ENCODE measurements around the gene ITGA3.

The ITGA3 gene

DNA sequence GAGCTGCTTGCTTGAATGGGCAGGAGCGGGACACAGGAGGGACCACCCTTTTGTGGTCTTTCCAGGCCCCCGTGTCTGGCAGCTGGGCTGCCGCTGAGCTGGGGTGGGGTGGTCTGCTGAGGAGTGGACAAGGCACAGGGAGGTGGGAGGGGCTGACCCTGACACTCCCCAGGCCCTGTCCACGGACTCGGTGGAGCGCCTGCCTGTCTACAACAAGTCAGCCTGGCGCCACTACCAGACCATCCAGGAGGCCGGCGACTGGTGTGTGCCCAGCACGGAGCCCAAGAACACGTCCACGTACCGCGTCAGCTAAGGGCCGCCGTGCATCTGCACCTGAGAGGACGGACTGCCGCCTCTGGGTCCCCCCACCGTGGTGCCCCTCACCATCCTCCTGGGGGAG is 53.9 kb downstream of the ITGA3 start:
- DNase-seq (ENCODE audit: low spot score), result no peak

DNA sequence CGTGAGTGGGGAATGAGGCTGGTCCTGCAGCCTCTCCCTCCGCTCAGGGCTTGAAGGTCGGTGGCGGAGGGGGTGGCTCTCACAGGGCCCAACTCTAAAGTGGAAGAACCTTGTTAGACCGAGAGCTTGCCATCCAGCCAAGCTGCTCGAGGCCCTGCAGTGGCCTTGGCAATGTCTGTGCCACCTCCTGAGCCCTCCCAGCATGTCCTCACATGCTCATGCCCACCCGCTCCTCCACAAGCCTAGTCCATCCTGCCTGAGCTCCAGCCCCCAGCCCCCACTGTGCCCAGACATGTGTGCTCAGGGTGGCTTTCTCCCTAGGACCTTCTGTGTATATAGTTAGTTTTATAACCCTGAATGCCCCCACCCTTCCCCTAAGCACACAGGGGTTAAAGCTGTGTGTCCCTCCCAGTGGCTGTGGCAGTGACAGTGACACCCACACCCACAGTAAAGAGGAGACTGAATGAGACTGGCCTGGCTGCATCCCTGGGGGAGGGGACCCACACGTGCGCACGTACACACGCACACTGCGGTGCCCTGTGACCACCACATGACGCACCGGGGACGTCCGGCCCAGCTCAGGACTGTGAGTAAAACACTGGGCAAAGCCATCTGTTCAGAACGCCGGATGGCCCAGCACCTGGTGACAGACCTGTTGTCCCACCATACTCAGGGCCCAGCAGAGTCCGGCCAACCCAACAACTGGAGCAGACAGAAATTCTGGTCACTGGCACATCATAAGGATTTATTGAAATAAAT is 54.9 kb downstream of the ITGA3 start:
- DNase-seq (ENCODE audit: low spot score), result no peak

DNA sequence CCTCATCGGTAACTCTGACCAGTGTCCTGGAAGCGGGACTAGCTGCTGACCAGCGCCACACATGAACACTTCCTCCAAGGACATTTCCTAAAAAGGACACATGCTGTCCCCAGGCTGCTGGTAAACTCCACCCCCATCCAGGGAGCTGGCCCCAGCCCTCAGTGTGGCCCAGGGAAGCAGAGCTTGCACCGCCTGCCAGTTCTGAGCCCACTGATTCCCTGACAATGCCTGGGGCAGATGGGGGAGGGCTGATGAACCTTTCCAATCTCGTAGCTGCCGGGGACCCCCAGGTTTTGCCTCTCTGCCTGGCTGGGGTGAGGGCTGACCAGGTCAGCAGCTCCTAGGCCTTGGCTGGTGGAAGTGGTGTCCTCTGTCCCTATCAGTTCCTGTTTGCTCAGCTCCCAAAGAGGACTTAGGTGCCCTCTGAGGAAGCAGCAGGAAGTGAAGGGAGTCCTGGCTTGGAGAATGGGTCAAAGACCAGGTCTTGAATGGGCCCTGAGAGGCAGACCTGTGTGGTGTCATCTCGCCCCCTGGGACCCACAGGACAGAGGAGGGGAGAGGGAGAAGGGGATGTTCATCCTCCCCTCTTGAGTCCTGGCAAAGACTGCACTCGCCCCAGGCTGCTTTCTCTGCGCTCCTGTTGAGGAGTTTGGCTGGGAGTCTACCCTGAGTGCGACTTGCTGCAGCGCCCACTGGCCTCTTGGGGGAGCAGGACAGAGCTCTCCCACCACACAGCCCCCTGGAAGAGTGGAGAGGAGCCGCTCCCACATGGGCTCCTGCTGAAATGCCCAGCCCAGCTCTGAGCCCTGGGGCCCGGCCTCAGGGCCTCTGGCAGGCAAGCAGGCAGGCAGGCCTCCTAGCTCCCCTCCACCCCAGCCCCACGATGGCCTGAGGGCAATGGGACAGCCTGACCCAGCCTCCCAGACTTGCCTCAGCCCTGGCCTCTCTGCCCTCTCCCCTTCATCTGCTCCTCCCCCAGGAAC is 56.1 kb downstream of the ITGA3 start:
- DNase-seq (ENCODE audit: low spot score), result no peak

DNA sequence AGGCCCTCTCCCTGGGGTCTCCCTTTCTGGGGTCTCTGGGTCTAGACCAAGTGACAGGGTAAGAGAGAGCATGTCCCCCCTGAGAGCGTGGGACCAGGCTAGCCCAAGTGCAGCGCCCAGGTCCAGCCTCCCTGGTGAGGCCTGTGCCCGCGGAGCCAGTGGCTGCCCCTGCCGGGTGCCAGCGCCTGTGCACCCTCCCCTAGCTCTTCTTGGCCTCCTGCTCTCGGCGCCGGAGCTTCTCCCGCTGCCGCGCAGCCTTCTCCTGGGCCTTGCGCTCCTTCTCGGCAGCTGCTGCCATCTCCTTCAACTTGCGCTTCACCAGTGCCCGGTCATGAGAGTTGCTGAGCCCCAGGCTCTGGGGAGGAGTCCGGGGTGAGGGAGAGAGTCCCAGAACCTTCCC is 56.8 kb downstream of the ITGA3 start:
- no peak for DNase-seq (ENCODE audit: low spot score)

DNA sequence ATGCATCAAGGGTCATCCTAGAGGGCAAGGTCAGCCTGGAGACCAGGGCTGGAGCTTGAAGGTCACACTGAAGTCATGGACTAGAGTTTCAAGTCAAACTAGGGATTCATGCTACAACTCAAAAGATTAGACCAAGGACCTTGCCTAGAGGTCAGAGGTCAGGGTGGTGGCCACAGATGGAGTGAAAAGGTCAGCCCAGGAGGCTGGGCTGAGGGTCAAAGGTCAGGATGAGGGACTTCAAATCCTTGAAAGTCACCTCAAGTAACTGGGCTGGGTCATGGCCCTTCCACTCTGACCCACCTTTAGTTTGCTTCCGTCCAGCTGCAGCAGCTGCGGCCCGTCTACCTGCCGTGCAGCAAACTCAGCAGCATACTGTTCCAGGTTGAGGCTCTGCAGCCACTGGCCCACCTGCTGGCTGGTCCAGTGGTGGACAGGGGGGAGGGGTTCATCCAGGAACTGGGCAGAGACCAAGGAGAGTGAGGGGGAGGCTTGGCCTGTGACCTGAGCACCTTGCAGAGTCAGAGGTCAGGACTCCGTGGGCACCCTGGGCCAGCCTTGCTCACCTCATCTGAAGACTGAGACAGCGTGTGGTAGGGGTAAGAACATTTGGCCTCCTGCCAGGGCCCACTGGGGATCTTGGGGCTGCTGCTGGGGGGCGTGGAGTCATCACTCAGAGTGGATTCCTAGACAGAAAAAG is 57.9 kb downstream of the ITGA3 start:
- DNase-seq (ENCODE audit: low spot score), result no peak

DNA sequence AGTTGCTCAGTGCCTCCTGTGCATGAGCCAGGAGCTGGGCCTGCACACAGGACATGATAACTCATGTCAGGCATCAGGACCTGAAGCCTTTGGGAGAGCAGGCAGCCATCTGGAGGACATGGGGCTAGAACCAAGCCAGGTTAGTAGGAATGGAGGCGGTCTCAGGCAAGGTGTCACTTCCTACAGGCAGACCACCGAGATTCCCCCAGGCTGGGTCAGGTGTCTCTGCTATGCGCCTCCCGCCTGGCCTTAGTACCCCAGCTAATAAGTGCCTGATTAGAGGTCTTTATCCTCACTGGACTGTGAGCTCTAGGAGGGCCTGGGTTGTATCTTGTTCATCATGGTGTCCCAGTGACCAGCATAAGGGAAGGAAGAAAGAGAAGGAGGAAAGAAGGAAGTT is 58.5 kb downstream of the ITGA3 start:
- DNase-seq (ENCODE audit: low spot score), result no peak

DNA sequence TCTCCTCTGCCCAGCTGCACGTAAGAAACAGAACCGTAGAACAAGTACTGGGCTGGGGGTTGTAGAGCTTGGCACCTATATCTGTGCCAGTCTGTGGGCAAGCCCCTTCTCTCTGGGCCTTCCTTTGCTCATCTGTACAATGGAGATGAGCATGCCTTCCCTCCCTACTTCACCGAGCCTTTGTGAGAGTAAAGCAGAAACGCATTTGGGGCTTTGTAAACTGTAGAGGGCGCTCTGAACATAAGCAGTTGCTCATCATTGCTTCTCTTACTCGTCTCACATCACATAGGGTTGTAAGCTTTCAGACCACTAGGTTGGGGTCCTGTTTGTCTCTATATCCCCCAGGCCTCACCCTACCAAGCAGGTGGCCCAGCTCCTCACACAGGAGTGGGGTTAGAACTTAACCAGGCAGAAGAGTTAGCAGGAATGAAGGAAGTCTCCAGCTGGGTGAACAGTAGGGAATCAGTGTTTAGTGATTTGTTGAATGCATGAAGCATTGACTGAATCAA is 59.0 kb downstream of the ITGA3 start:
- DNase-seq (ENCODE audit: low spot score), result peak; percentile 89

DNA sequence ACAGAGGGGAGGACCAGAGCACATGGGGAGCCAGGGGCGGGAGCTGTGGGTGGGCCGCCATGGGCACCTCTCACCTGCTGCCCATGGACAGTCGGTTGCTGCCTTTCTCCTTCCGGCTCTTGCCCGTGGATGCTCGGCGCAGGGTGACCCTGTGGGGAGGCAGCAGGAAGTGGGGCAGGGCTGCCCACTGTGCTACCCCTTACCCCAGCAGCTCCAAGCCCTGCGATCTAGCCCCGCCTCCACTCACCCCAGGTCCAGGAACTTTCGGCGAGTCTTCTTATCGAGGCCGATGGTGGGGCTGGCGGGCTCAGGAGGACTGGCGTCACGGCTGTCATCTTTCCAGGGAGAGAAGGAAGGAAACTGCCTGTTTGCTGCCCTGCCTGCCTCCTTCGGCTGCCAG is 59.8 kb downstream of the ITGA3 start:
- no peak for DNase-seq (ENCODE audit: low spot score)

DNA sequence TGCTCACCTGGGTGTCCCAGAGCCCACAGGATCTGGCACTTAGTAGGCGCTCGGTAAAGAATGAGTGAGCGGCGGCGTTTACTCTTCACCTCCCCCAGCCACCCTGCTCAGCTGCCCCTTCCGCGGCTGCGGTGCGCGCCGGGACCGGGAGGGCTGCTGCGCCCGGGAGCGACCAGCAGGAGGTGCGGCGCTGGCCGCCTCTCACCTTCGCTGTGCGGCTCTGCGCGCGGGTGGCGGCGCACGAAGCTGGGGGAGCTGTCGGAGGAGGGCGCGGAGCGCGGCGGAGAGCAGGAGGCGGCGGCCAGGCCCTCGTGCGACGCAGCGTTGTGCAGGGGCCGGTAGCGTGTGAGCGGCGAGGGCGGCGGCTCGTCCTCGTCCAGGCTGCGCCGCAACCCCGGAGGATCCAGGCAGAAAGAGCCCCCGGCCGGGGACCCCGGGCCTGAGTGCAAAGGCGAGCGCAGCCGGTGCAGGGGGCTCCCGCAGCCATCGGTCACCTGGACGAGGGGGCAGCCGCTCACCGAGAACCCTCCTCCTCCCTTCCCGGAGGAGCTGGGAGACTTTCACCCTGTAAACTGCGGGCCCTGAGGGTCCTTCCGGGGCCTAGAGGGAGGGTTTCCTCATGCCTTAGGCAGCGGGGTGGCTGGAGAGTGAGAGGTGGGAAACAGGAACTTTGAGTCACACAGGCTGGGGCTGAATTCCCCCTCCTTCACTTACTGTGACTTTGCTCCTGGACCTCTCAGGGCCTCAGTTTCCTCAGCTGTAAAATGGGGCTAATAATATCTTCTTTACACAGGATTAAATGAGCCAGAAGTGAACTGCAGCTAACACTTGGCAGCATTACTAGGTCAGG is 61.5 kb downstream of the ITGA3 start:
- peak; percentile 92 for DNase-seq (ENCODE audit: low spot score)

DNA sequence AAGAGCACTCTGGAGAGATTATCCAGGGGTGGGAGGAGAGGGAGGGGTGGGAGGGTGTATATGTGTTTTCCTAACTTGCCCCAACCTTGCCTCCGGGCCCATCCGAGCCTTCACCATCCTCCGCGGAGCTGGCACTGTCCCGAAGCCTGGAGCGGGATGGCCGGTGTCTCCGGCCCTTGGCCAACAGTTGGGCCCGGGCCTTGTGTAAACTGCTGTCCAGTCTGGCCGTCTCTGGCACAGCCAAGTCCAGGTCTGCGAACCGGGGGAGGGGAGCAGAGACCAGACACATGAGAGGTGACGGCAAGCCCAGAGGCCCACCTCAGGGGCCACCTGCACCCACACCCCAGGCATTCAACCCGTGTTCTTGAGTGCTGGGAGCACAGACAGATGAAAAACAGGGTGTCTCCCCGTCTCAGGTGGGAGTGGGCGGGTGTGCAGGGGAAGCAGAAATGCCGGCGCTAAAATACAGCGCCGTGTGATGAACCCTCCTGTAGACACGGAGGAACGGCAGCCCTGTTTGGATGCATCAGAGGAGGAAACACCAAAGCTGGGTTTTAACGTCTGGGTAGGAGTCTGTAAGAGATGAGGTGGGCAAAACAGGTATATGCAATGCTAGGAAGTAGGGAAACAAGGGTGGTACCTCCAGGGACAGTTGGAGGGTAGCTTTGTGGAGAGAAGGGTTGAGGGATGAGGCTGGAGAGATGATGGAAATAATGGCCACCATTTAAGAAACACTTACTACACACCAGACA is 62.3 kb downstream of the ITGA3 start:
- no peak for DNase-seq (ENCODE audit: low spot score)

DNA sequence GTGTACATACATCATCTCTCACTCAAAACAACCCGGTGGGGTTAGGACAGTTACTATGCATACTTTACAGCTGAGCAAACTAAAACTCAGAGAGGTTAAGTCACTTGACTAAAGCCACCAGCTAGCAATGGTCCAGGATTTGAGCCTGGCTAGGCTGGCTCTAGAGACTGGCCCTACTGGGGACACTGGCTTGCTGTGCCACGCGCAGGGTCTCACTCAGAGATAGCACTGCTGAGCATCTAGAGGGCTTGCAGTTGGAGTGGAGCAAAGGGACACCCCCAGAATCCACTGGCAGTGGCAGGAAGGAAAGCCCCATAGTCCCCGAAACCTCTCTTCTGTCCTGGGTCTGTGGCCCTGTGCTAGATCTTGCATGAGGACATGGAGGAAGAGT is 62.9 kb downstream of the ITGA3 start:
- DNase-seq (ENCODE audit: low spot score), result no peak

DNA sequence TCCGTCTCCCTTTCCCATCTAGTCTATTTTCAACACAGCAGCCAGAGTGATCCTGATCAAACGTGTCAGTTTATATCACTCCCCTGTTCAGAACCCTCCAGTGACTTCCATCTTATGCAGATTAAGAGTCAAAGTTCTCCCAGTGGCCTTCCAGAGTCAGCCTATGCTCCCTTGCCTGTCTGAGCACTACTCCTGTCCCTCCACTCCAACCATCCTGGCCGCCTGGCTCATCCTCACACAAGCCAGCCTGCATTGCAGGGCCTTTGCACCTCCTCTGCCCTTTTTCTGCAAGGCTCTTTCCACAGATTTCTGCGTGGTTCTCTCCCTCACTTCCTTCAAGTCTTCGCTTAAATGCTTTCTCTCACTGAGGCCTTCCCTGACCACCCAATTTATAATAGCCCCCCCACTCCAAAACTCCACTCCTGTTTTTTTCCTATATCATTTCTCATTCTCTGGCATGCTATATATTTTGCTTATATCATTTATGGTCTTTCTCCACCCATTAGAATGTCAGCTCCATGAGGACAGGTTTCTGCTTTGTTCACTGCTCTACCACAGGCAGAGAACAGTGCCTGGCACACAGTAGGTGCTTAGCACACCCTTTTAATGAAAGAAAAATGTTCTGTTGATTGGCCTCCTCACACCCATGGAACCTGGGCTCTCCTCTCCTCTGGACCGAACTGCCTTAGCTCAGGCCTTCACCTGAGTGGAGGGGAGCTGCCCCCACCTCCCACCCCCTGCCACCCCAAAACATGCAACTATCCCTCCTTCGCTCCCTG is 64.8 kb downstream of the ITGA3 start:
- DNase-seq (ENCODE audit: low spot score), result no peak

DNA sequence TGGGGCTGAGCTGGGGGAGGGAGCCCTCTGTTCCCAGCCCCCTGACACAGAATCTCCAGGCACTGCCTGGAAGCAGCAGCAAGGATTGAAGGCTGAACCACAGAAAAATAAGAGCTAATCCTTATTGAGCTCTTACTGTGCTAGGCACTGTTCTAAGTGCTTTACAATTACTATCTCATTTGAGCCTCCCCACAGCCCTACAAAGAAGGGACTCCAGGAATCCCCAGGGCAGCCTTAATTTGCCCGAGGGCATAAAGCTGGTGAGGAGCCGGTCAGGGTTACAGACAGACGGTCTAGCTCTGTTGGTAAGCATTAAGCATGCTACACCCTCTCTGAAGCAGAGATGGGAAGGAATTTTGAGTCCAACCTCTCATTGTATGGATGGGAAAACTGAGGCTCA is 67.0 kb downstream of the ITGA3 start:
- DNase-seq (ENCODE audit: low spot score), result no peak

DNA sequence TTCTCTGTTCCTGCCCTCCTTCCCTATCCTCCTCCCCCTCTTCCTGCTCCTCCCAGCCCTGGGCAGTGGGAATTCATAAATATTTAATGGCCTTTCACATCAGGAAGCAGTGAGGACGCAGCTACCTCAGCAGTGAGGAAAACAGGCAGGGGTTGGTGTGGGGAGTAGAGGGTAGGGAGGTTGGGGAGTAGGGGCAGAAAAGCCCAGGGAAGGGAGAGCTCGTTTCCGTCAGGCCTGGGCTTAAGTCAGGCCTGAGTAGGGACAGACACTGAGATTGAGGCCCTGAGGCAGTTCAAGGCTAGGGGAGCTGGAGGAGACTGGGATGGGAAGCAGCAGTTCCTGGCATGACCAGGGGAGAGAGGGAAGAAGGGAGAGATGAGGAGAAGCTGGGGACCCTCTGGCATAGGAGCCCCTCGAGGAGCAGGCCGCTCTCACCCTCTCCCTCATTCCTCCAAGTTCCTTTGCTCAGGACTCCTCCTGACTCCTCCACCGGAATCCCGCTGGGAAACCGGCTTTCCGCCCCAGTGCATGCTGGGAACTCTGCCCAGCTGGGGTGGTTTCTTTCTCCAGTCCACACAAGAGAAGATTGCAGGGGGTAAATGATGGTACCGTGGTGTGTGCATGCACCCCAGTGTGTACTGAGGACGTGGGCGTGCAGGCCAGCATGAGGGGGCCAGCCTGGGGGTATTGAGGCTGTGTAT is 67.9 kb downstream of the ITGA3 start:
- no peak for DNase-seq (ENCODE audit: low spot score)

DNA sequence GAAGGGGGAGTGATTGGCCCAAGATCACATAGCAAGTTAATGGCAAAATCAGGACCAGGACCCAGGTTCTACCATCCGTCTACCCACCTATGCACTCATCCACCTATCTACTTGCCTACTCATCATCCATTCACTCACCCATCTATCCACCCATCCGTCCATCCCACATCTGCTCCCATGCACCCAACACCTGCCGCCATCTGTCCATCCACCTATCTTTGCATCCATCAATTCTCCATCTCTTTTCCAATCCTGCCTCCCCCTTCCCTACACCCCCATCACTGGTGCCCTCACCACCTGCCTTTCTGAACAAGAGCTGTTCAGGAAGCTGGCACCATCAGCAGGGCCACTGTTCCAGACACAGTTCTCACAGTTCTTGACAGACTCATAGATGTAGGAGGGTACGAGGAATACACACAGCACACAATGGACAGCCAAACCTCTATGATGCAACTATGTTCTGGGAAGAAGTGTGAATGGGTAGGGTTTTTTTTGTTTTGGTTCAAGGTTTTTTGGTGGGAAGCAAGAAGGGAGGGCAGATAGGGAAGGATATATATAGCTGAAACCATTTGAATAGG is 69.6 kb downstream of the ITGA3 start:
- no peak for DNase-seq (ENCODE audit: low spot score)

DNA sequence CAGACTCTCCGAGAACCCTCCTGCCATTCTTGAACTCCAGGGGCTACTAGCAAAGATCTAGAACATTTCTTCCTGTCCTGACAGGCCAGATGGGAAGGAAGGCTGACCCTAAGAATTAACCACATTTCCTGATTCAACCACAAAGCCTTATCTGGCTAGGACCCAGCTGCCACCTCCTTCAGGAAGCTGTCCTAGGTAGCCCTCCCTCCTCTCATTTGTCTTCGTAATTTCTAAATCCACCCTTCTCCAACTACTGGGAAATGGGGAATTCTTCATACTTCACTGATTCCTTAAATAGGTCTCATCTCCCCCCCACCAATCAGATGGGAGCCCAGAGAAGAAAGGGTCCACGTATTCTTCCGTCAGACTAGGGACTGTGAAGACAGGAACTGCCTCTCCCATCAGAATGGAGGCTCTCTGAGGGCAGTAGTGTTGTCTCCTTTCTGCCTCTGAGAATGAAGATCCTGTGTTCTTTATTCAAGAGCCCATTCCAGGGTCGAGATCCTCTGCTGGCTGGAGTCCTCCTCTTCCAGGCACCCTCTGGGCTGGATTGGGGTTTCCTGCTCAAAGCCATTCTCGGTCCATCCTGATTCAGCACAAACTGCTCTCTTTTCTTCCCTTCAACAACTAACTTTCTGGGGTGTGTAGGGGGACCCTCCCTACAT is 71.9 kb downstream of the ITGA3 start:
- DNase-seq (ENCODE audit: low spot score), result no peak

DNA sequence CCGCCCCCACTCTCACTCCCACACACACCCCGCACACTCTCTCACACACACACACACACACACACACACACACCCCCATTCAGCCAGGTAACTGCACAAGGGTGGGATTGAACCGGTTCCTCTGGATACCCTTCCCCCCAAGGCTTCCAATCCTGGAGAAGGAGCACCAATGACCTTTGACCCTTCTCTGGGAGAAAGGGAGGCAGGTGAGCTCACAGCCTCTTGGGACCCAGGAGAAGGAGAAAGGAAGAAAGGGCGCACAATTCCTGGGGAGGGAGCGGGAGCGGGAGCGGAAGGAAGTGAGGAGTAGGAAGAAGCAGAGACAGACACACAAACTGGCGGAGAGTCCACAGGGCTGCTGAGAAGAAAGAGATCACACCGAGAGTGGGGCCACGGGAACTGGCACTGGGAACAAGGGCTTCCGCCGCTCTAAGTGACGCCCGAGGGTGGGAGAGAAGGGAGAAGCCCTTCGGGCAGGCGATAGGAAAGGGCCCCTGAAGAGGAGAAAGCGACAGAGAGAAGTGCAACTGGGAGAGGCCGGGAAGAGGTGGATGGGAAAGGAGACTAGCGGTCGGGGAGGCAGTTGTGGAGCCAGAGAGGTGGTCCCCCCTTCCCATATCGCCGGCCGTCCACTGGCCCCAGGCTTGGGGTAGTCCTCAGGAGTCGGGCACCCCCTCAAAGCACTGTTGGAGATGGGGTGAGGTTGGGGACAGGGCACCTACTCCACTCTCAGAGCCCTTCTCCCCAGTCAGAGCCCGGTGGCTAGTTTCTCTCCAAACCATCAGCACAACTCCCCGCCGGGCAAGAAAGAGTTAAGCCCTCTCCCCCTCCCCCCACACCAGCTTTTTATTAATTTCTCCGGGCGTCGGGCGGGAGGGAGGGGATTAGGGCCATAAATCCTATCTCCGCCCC is 72.8 kb downstream of the ITGA3 start:
- DNase-seq (ENCODE audit: low spot score), result no peak
